Hypothalamus (tissue), 51 donors: Measurements from ENCODE around the gene NMD3.
A peak's percentile ranks its signal among the peaks of the same experiment; 100 is the strongest.
"Not testable (repeated sequence)": the region's sequence is repeated elsewhere in the genome, so short reads cannot be mapped to it uniquely, and the experiment has no call there.

ENCODE experiments used
- DNase-seq, 51 donors: peaks; one replicate each; lab custom pipeline; 2025; lab: John Stamatoyannopoulos, UW

The NMD3 gene

DNA sequence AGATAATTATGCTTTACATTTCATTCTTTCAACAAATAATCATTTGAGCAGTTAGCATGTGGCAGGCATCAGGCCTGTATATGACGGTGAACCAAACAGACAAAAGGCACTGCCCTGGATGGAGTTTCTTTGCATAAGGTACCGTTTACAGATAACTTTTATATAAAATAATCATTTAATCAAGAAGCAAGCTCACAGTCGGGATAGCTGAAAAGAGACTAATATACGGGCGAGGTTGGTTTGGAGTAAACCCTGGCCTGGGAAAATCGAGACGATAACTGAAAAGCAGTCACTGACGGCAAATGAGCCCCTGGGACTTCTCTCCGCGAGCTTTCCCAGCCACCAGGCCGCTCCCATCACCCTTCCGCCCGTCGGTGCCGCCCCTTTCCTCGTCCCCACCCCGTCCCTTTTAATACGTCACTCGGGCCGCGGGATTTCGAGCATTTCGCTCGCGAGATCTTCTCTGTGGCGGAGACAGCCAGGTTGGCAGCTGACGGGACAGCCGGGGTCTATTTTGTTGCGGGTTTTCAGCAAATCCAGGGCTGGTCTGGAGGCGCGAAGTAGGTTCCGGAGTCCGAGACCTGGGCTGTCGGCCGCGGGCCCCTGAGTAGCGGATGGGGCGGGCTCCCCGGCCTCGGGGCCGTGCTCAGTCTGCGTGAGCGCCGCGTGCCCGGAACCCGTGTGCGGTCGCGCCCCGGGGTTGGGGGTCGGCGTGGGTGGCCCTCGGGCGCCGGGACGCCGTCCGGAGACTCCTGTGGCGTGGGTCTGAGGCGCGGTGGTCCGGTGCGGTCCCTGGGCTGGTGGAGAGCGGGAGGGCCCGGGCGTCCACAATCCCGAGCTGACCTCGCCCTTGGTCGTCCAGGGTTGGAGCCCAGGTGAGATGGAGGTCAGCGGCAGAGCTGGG is at the start of gene NMD3:
TSS of gene NMD3 (plus strand) at position 462 of the 904 bp plus-strand sequence. CDS start 703 bp downstream, outside the sequence.
- peak; percentile 35 to 97 (median 87) for DNase-seq

DNA sequence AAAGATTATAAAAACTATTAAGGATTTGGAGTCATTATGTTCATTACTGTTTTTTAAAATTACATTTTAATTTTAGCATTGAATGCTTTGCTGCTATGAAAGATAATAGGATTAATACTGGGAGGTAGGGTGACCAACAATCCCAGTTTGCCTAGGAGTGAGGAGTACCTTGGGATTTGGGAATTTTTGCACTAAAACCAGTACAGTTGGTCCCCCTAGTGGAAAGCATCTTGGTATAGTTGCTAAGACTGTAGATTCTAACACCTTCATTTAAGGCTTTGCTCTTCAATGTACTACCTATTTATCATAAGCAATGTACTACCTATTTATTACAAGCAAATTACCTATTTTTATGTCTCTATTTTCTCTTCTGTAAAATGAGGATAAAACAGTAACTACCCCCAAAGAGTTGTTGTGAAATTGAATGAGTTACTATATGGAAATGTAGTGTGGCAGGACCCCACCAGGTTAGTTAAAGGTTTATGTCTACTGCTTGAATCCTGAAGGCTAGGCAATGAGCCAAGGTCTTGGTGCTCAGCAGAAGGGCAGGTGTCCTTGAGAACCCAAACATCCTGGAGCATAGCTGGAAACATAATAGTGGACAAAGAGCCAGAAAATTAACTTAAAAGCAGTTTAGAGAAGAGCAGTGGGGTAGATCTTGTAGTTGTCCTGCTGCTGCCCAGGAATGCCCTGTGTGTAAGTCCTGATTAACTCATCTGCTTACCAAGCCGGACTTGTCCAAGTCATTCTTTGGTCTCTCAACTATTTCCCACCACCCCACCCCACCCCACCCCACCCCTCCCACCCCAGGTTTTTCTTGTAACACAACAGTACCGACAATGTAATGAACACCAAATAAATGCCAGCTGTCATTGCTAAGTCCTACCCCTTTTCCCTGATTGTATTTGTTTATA is 49.2 kb upstream of the NMD3 start:
- no peak for DNase-seq

DNA sequence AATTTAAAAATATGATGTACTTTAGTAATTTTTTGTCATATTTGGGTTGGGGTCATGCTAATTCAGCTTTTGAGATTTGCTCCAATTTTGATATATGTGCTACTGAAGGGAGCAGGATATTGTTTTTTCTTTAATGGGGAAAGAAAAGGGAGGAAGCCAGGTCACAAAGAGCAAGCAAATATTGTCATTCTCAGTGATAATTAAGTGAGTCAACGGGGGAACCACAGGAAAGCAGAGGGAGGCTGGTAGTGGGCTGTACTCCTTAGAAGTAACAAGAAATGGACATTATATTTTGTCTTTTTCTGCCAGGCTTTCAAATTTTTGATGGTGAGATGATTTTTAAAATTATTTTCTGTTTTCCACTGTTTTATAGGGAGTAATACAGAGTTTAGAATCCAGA is 45.6 kb upstream of the NMD3 start:
- DNase-seq: no peak

DNA sequence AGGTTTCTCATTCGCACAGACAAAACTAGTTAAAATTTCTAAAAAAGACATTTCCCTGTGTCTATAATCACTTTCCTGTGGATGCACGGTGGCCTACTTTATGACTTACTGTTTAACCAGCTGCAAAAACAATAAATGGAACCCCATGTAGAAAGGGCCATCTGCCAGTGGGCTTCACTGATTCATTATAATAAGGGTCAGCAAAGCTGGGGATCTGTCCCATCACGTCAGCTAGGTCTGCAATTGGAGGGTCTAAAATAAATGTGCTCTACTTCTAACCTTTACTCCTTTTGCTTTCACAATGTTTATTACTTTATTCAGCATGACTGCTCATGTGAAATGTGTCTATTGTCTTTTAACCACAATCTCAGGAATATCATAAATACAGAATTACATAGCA is 43.1 kb upstream of the NMD3 start:
- DNase-seq: no peak

DNA sequence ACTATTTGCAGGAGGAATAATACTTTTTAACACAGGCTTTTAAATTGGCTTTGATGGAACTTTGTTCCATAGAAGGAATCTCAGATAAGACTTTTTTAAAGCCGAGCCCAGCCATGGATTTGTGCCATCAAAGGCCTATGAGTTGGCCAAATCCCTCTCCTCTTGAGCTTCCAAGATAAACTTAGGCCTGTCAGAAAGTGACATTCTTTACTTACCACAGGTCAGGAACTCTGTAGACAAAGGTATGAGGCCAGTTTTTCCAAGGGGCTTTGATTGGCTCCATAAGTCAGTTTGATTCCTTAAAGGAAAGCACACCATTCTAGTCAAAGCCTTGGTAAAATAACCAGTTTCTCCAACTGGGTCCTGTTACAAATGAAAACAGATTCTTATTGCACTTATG is 39.7 kb upstream of the NMD3 start:
- not testable (repeated sequence) for DNase-seq

DNA sequence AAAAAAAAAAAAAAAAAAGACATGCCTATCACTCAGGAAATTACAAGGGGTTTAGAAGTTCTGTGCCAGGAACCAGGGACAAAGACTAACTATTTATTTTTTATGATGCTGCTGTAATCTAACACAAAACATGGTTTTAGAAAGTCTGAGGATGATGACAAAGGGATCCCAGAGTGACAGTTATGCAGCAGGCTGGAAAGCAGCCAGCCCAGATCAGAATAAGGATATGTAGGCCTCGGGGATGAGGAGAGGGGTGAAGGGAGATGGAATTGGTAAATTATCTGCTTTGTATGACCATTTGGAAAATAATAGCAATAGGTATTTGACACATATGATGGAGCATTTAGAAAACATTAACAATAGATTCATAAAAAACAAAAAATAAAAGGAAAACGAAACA is 34.1 kb upstream of the NMD3 start:
- peak in 2 of 51 donors; percentile 2 to 3 for DNase-seq

DNA sequence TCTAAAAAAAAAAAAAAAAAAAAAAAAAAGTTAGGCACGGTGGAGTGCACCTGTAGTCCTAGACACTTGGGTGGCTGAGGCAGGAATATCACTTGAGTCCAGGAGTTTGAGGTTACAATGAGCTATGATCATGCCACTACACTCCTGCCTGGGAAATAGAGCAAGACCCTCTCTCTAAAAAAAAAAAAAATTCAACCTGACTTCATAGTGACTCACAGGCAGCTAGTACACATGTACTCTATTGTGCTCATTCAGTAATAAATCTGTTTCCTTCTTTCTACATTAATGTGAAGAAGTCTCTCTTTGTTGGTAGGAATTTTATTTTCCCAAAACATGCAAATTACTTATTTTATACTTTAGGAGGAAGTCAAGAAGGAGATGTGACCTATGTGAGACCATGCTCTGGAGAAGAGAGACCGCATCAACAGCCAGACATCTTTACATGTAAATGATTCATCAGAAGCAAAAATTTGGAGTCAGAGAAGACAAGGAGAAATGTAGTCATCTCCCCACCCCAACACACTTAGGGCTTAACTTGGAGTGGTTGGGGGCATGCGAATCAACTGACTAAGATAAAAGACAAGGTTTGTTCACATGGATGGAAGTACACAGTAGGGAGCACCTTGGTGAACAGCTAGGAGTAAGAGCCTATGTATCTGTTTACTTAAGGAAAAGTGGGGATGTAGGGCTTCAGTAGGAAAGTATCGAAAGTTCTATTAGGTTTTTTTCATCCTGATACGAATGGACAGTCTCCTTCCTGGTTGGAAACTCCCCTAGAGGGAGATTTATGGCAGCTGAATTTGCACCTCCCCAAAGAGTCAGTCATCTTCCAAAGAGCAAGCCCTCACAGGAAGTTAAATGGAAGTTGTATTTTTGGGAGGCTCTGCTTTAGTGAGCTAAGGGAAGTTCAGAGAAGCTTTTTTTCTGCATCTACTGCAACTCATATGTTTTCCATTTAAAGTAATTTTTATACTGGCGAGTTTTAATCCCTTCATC is 23.0 kb upstream of the NMD3 start:
- no peak for DNase-seq

DNA sequence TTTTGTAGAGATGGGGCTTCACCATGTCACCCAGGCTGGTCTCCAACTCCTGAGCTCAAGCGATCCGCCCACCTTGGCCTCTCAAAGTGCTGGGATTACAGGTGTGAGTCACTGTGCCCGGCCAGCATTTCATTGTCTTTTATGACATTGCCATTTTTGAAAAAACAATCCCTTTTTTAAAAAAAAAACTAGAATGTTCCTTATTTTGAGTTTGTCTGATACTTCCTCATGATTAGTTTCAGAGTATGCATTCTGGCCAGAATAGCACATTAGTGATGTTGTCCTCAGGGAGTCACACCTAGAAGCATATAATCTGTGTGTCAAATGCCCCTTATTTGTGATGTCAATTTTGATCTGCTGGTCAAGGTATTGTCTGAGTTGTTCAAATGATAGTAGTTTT is 21.2 kb upstream of the NMD3 start:
- no peak for DNase-seq

DNA sequence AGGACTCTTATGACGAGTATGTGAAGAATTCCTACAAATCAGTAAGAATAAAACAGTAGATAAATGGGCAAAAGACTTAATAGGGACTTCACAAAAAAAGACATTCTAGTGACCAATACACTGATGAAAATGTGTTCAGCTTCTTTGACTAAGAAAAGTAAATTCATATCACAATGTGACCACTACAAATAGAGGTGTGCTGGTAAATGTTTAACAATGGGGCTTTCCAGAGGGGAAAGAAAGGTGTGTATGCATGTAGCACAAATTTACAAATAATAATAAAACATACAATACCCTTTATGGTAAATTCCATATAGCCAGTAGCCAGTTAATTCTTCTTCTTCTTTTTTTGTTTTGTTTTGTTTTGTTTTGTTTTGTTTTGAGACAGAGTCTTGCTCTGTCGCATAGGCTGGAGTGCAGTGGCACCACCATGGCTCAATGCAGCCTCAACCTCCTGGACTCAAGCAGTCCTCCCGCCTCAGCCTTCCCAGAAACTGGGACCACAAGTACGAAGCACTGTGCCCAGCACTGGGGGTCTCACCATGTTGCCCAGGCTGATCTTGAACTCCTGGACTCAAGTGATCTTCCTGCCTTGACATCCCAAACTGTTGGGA is 17.5 kb upstream of the NMD3 start:
- DNase-seq: no peak

DNA sequence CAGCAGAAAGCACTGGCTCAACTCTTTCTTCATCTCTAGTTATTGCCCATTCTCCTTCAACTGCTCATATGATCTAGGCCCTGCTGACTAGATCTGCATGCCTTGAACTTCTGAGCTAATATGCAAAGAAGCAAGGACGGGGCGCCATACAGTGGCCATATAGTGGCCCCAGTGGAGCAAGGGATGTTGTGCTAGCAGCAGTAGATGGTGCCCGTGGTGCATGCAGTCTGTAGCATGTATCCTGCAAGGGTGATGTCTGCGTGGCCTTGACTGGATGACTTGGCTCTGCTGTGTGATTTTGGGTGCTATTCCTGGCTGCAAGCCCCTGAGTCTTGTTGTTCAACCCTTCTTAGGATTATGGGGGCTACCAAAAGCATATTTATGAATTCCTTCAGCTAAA is 12.2 kb upstream of the NMD3 start:
- no peak for DNase-seq

DNA sequence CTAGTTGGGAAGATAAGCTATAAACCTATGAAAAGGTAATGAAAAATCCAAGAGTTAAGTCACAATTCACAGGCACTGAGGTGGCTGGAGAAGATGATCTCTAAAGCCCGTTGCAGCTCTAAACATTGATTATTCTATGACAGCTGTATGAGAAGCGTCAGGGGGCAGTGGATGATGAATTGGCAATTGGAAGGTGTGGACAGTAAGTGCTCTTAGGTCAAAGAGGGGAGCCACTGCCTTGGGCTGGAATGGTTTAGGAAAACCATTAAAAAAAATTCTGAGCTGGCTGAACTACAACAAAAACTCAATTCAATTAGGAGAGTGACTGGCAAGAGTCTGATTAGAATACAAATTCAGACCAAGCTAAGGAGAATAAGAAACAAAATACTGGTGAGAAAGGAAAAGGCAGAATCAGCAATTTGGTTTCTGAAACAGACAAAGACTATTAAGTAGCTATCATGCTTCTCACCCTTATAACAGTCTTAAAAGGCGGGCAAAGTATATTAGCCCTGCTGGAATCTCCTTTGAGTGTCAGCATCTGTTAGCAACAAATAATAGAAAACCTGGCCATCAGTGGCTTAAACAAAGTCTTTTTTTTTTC is 8.8 kb upstream of the NMD3 start:
- DNase-seq: no peak

DNA sequence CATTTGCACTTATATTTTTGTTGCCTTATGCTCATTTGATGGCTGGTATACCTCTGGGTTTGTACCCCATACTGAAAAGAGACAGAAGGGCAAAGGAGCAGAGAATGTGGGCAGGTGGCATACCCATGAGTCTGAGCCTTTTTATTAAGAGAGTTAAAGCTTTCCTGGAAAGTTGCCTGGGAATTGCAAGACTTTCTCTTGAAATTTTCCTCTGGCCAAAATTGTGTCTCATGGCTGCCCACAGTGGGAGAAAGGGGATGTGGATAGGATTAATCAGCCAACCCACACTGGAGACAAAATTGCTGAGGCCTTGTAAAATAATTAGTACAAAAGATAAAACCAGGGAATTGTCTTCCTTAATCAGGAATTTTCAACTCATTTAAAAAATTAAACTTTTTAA is 8.2 kb upstream of the NMD3 start:
- peak in 1 of 51 donors; percentile 16 for DNase-seq

DNA sequence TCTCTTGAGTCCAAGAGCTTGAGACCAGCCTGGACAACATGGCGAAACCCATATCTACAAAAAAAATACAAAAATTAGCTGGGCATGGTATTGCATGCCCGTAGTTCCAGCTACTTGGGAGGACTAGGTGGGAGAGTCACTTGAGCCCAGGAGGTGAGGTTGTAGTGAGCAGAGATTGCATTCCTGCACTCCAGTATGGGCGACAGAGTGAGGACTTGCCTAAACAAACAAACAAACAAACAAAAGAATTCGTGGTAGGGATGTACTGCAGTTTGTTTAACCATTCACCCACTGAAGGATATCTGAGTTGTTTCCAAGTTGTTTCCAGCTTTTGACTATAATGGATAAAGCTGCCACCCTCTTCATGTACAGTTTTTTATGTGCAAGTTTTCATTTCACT is 7.5 kb upstream of the NMD3 start:
- no peak for DNase-seq

DNA sequence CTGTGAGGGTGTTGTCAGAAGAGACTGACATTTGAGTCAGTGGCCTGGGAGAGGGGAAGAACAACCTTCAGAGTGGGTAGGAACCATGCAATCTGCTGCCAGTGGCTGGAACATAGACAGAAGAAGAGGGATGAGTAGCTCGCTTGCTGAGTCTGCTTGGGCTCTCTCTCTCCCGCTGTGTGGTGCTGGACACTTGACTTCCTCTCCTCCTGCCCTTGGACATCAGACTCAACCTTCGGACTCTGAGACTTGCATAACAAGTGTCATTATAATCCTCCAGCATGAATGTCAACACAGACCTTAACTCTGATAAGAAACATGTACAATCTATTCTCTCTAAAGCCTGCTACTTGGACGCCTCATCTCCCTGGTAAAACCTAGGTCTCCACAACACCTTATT is 5.9 kb upstream of the NMD3 start:
- DNase-seq: no peak

DNA sequence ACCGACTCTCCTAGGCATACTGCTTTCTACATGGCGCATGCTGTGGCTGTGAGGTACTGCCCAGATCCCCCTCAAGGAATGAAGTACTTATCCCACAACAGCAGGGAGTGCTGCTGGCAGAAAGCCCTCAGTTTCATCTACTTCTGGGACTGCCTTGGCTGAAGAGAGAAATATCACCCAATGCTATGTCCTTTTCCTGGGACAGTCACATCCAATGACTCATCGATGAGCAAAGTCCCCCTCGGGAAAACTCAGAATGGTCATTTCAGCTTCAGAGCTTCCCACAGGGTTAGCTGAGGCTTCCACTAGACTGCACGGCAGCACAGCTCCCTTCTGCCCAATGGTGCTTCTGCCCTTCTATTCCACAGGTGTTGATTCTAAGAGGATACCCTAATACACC is 3.6 kb upstream of the NMD3 start:
- peak in 1 of 51 donors; percentile 8 for DNase-seq

DNA sequence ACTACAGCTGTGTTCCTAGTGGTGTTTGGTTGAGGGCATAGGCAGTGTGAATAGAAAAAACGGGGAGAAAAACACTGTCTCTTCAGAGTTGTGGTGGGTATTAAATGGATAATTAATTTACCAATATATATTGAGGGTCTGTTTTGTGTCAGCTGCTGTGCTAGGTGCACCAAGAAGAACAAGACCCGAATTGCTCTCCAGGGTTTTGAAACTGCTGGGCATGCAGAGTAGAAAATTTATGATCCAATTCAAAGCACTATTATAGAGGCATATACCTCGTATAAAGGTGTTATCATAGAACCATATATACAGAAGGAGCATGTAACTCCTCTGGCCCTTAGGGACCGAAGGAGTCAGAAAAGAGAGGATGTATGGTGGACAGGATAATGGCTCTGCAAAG is 1.6 kb upstream of the NMD3 start:
- no peak for DNase-seq

DNA sequence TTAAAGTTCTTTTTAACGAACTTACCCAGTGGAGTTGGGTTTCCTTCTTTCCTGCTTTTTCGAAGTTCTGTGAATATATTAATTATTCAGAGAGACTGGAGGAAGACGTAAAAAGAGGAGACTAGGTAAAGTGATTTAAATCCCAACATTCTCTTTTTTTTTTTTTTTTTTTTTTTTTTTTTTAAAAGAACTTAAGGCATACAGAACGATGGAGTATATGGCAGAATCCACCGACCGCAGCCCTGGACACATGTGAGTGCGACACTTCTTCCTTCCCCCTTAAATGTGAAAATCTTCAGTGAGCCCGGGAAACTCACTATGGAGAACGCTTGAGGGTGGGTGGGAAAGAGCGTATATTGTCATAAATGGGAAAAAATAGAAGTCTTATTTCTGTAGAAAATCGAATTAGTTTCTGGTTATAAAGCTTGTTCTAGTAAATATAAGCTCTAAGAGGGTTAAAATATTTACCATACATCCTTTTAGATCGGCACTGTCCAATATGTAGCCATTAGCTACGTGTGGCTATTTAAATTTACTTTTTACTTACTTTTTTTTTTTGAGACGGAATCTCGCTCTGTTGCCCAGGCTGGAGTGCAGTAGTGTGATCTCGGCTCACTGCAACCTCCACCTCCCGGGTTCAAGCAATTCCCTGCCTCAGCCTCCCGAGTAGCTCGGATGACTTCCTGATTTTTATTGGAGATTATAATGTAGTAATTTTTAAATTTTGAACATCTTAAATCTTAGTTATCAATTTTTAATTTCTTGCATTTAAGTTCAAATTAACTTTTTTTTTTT is 892 bp downstream of the NMD3 start:
- DNase-seq: peak in 2 of 51 donors; percentile 1 to 5

DNA sequence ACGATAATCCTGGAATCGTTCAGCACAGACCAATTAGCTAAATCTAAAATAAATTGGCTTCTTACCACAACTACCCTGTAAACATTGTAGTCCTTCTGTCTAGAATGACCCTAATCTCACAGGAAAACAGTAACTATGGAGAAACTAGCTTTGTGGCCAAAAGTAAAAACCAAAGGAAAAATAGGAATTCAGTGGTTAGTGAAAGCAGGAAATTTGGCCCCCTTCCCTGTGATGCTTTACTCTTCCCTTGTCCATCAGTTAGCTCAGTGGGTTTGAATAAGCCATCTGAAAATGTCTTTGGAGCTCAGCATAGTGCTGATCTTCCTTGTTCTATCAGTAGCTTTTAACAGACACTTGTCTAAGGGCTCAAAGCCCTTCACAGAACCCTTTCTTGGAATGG is 1.6 kb downstream of the NMD3 start:
- no peak for DNase-seq

DNA sequence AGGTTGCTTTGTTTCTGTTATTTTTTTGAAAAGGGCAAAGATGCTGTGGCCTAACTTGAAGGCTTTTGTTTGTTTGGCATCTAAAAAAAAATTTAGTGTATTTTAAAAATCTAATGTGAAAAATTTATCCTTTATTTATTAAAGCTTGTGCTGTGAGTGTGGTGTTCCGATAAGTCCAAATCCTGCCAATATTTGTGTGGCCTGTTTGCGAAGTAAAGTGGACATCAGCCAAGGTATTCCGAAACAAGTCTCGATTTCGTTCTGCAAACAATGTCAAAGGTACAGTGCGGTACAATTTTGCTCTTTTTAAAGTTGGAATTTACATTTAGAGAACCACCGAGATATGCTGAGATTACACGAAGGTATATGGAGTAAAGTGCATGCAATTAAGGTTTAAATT is 3.7 kb downstream of the NMD3 start:
- DNase-seq: no peak
